Measurements from ENCODE around the gene RFX4.

- TF ChIP-seq GATA2 (IDR thresholded peaks at IDR 0.05; ENCODE audit: low read depth, low read length): no peak
- no peak for TF ChIP-seq GATA3 (IDR thresholded peaks at IDR 0.05; ENCODE audit: low read depth, low read length)
These were observed 86.4 kb downstream of the RFX4 start for GRCh38 chr12:106669216-106669615.
